WERI-Rb-1 (cell line): ENCODE measurements around the gene SPECC1L.
A peak's percentile ranks its signal among the peaks of the same experiment; 100 is the strongest.
"Not testable (repeated sequence)": the region's sequence is repeated elsewhere in the genome, so short reads cannot be mapped to it uniquely, and the experiment has no call there.

Experiments used
- DNase-seq: peaks from one replicate; pipeline ENCODE4 v3.0.0-alpha.2; 2020
- H3K27ac ChIP-seq: fragments of 250-450 bp; sonication (Bioruptor Pico); 2 replicates; pipeline ENCODE4 v1.5.1; 2020; ENCODE audit warnings: mild to moderate bottlenecking, moderate library complexity
- H3K27me3 ChIP-seq: fragments of 250-450 bp; sonication (Bioruptor Pico); 2 replicates; pipeline ENCODE4 v1.5.1; 2021; ENCODE audit warnings: mild to moderate bottlenecking, low read depth, moderate library complexity; ENCODE audit not compliant: insufficient read depth, severe bottlenecking
- H3K36me3 ChIP-seq: fragments of 250-450 bp; sonication (Bioruptor Pico); 2 replicates; pipeline ENCODE4 v1.5.1; 2020; ENCODE audit warnings: mild to moderate bottlenecking, moderate library complexity
- H3K4me3 ChIP-seq: 2 replicates; pipeline ENCODE4 v1.5.1; 2011; ENCODE audit warnings: low read depth, mild to moderate bottlenecking, control low read depth, low read length
- H3K9me3 ChIP-seq: fragments of 250-450 bp; sonication (Bioruptor Pico); 2 replicates; pipeline ENCODE4 v1.5.1; 2021; ENCODE audit warnings: mild to moderate bottlenecking, moderate library complexity; ENCODE audit not compliant: severe bottlenecking
- TF ChIP-seq, protein P1 (sequence below): IDR thresholded peaks from 2 replicates; pipeline ENCODE4 v1.5.1; 2011; ENCODE audit warnings: low read depth, mild to moderate bottlenecking, control low read depth, inconsistent platforms, low read length

SPECC1L gene

DNA sequence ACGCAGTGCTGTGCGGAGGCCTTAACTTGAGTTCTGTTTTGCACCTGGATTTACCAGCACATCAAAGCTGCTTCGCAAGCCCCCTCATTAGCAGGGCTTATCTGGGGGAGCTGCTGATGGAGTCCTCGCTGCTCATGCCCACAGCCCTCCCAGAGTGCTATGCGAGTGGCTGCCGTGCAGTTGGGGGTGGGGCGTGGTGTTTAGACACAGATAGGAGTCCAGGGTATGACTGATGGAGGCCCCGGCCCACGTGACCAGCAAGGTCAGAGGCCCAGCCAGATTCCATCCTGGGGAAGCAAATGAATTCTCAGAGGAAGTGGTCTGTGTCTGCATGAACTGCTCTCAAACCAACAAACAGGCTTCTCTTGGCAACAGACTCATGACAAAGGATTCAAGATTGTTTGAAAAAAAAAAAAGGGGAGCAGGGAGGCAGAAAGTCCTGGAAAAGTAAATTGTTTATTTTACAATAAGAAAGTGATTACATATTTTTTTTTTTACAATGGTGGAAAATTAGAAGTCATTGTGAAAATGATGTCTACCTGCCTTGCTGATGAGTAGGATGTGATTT lies 6.2 kb upstream of the SPECC1L start:
- H3K27ac ChIP-seq, H3K36me3 ChIP-seq, H3K27me3 ChIP-seq, DNase-seq, H3K9me3 ChIP-seq, H3K4me3 ChIP-seq: not testable (repeated sequence)

DNA sequence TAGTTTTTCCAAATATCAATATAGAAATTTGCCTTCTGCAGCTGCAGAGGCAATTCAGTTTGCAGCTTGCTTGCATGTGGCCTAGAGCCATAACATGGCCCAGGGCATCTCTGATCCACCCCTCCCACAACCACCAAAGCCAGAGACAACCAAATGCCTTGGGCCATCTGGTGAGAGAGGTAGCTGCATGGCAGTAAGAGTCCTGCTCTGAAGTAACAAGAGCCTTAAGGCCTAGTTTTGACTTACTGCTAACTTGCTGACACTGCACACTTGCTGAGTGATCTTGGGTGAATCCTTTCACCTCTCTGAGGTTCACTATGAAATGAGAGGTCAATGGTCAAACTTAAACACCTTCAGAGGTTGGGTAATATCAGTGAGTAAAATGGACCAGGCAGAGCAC lies 4.9 kb upstream of the SPECC1L start:
- Histone ChIP-seq H3K36me3 (no peaks in the 10 kb centered on the region), H3K27me3 (no peaks in the 10 kb centered on the region), H3K4me3 (no peak overlapping the region), H3K27ac (no peak overlapping the region), H3K9me3 (no peaks in the 10 kb centered on the region)
- no peak for DNase-seq
- TF ChIP-seq, protein P1, sequence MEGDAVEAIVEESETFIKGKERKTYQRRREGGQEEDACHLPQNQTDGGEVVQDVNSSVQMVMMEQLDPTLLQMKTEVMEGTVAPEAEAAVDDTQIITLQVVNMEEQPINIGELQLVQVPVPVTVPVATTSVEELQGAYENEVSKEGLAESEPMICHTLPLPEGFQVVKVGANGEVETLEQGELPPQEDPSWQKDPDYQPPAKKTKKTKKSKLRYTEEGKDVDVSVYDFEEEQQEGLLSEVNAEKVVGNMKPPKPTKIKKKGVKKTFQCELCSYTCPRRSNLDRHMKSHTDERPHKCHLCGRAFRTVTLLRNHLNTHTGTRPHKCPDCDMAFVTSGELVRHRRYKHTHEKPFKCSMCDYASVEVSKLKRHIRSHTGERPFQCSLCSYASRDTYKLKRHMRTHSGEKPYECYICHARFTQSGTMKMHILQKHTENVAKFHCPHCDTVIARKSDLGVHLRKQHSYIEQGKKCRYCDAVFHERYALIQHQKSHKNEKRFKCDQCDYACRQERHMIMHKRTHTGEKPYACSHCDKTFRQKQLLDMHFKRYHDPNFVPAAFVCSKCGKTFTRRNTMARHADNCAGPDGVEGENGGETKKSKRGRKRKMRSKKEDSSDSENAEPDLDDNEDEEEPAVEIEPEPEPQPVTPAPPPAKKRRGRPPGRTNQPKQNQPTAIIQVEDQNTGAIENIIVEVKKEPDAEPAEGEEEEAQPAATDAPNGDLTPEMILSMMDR = no peak

DNA sequence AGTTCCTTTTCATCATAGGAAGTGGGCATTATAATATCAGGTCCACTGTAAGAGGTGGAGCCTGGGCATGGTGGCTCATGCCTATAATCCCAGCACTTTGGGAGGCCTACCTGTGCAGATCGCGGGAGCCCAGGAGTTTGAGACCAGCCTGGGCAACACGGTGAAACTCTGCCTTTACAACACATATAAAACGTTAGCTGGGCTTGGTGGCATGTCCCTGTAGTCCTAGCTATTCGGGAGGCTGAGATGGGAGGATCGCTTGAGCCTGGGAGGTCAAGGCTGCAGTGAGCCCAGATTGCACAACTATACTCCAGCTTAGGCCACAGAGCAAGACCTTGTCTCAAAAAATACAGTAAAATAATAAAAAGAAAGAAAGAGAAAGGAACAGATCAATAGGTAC lies 4.1 kb upstream of the SPECC1L start:
- not testable (repeated sequence) for H3K27ac ChIP-seq, DNase-seq, H3K4me3 ChIP-seq, H3K9me3 ChIP-seq, H3K27me3 ChIP-seq, H3K36me3 ChIP-seq

GRCh38 chr22:24271386-24271854 lies 789 bp downstream of the SPECC1L start:
- Histone ChIP-seq H3K27me3 (no peaks in the 10 kb centered on the region), H3K9me3 (no peaks in the 10 kb centered on the region), H3K27ac (peak overlapping the region; percentile 97), H3K4me3 (peak overlapping the region; percentile 98), H3K36me3 (no peaks in the 10 kb centered on the region)
- no peak for DNase-seq
- TF ChIP-seq, protein P1 = no peak

- H3K27me3 ChIP-seq, DNase-seq, H3K4me3 ChIP-seq, H3K36me3 ChIP-seq, H3K27ac ChIP-seq, H3K9me3 ChIP-seq: not testable (repeated sequence)
These were observed 2.4 kb downstream of the SPECC1L start for GRCh38 chr22:24273031-24273430.

DNA sequence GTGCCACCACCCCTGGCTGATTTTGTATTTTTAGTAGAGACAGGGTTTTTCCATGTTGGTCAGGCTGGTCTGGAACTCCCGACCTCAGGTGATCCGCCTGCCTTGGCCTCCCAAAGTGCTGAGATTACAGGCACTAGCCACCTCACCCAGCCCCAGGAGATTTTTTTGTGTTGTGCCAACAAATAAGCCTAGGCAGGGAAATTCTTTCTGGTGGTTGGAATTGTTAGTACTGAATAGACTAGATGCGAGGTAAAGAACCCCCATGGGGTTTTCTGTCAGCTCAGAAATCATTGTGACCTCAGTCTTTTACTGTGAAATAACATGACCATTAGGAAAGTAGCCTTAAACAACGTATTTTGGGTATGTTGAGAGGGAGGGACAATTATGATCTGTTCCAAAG lies 3.3 kb downstream of the SPECC1L start:
- H3K36me3 ChIP-seq, H3K27ac ChIP-seq, H3K4me3 ChIP-seq, H3K27me3 ChIP-seq, DNase-seq, H3K9me3 ChIP-seq: not testable (repeated sequence)

GRCh38 chr22:24274696-24275405 lies 4.2 kb downstream of the SPECC1L start:
- not testable (repeated sequence) for H3K36me3 ChIP-seq, DNase-seq, H3K27ac ChIP-seq, H3K9me3 ChIP-seq, H3K27me3 ChIP-seq, H3K4me3 ChIP-seq

DNA sequence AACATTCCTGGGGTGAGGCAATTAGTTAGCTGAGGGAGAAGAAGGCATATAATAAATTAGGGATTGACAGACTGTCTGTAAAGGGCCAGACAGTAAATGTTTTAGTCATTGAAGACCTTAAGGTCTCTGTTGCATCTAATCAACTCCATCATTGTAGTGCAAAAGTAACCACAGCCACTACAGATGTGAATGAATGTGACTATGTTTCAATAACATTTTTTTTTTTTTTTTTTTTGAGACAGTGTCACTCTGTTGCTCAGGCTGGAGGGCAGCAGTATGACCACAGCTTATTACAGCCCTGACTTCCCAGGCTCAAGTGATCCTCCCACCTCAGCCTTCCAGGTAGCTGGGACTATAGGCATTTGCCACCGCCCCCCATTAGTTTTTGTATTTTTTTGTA lies 9.7 kb downstream of the SPECC1L start:
- not testable (repeated sequence) for H3K27me3 ChIP-seq, H3K9me3 ChIP-seq, H3K4me3 ChIP-seq, H3K27ac ChIP-seq, DNase-seq, H3K36me3 ChIP-seq

DNA sequence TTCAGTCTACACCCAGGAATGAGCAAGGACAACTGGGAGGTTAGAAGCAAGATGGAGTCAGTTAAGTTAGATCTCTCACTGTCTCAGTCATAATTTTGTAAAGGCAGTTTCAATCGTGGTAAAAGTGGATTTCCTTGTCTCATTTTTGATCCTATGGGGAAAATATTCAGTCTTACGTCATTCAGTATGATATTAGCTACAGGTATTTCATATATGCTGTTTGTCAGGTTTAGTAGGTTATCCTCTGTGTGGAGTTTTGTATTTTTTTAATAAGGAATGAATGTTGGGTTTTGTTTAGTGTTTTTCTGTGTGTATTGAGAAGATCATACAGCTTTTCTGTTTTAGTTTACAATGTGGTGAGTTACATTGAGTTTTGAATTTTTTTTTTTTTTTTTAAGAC lies 11.8 kb downstream of the SPECC1L start:
- no peaks in the 10 kb centered on the region for H3K27me3 ChIP-seq
- H3K27ac ChIP-seq = no peak overlapping the region
- DNase-seq = no peak
- H3K9me3 ChIP-seq = no peaks in the 10 kb centered on the region
- peaks cover 7% of the 10 kb centered on the region; the same call in 1 of the 2 replicates for H3K36me3 ChIP-seq
- TF ChIP-seq, protein P1 = no peak
- H3K4me3 ChIP-seq = no peak overlapping the region
